Brain microvascular endothelial cell (primary cell): Measurements from ENCODE around the gene HLA-A.

Experiments used
- DNase-seq: peaks from one replicate; pipeline ENCODE4 v3.0.0-alpha.2; 2020
- H3K27ac ChIP-seq: fragments of 250-450 bp; sonication (Bioruptor Pico); 2 replicates; pipeline ENCODE4 v1.5.1; 2020; ENCODE audit warnings: mild to moderate bottlenecking, moderate library complexity
- H3K27me3 ChIP-seq: fragments of 250-450 bp; sonication (Bioruptor Pico); replicated peaks from 2 replicates; pipeline ENCODE4 v1.5.1; 2020; ENCODE audit warnings: mild to moderate bottlenecking
- H3K36me3 ChIP-seq: fragments of 250-450 bp; sonication (Bioruptor Pico); replicated peaks from 2 replicates; pipeline ENCODE4 v1.5.1; 2020; ENCODE audit warnings: mild to moderate bottlenecking
- H3K4me3 ChIP-seq: 2 replicates; pipeline ENCODE4 v1.5.1; 2011; ENCODE audit warnings: low read depth, mild to moderate bottlenecking, control low read depth, low read length, moderate library complexity
- in situ Hi-C: cut with HindIII; loops from 2 replicates; pipeline ENCODE4 v1.10.0; 2017; ENCODE audit warnings: low sequenced_read_pairs, low pct_ligation_motif_present
- TF ChIP-seq, protein P1 (sequence below): IDR thresholded peaks from 2 replicates; pipeline ENCODE4 v1.5.1; 2011; ENCODE audit warnings: low read depth, mild to moderate bottlenecking, moderate library complexity, low read length, control low read depth, inconsistent platforms; ENCODE audit errors: missing control alignments

HLA-A gene

DNA sequence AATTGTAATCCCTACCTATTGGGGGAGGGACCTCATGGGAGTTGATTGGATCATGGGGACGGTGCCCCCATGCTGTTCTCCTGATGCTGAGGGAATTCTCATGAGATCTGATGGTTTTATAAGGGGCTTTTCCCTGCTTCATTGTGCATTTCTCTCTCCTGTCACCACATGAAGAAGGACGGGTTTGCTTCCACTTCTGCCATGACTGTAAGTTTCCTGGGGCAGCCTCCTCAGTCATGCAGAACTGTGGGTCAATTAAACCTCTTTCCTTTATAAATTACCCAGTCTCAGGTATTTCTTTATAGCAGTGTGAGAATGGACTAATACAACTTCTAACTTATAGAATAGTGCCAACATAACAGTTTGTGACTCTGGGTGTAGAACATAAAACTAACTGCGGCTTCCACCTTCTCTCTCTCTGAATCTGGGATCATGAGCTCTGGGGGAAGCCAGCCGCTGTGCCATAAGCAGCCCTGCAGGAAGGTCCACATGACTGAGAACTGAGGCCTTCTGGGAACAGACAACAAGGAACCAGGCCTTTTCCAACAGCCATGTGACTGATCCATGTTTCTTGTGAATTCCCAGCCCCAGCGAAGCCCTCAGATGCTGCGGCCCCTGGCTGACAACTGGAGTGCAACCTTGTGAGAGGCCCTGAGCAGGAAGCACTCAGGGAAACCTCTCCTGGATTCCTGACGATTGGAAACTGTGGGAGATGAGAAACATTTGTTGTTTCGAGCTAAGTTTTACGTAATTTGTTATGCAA is 3.4 kb upstream of the HLA-A start:
- no peak overlapping the region for H3K4me3 ChIP-seq

GRCh38 chr6:29941016-29941415 is 1.3 kb upstream of the HLA-A start:
- TF ChIP-seq, protein P1, sequence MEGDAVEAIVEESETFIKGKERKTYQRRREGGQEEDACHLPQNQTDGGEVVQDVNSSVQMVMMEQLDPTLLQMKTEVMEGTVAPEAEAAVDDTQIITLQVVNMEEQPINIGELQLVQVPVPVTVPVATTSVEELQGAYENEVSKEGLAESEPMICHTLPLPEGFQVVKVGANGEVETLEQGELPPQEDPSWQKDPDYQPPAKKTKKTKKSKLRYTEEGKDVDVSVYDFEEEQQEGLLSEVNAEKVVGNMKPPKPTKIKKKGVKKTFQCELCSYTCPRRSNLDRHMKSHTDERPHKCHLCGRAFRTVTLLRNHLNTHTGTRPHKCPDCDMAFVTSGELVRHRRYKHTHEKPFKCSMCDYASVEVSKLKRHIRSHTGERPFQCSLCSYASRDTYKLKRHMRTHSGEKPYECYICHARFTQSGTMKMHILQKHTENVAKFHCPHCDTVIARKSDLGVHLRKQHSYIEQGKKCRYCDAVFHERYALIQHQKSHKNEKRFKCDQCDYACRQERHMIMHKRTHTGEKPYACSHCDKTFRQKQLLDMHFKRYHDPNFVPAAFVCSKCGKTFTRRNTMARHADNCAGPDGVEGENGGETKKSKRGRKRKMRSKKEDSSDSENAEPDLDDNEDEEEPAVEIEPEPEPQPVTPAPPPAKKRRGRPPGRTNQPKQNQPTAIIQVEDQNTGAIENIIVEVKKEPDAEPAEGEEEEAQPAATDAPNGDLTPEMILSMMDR = no peak
- DNase-seq = no peak
- no peak overlapping the region for H3K27ac ChIP-seq
- no peak overlapping the region for H3K4me3 ChIP-seq
- H3K36me3 ChIP-seq = no peaks in the 10 kb centered on the region
- in situ Hi-C loops = no loop called here
- H3K27me3 ChIP-seq = no peaks in the 10 kb centered on the region

More for the DNA sequence above, 3.4 kb upstream of the HLA-A start:
- no peak overlapping the region for H3K27ac ChIP-seq
- in situ Hi-C loops = no loop called here
- no peak for DNase-seq
- TF ChIP-seq, protein P1 = no peak
- no peaks in the 10 kb centered on the region for H3K36me3 ChIP-seq
- no peaks in the 10 kb centered on the region for H3K27me3 ChIP-seq

GRCh38 chr6:29941471-29941870 is 861 bp upstream of the HLA-A start:
- in situ Hi-C loops = no loop called here
- DNase-seq = no peak
- no peaks in the 10 kb centered on the region for H3K27me3 ChIP-seq
- no peak overlapping the region for H3K4me3 ChIP-seq
- TF ChIP-seq, protein P1 = no peak
- H3K27ac ChIP-seq = peak overlapping the region; percentile 76
- no peaks in the 10 kb centered on the region for H3K36me3 ChIP-seq

- DNase-seq = no peak
- in situ Hi-C loops = no loop called here
Measured at GRCh38 chr6:29941916-29942274, 437 bp upstream of the HLA-A start.

GRCh38 chr6:29943053-29943966 is 978 bp downstream of the HLA-A start:
- in situ Hi-C loops = no loop called here
- Histone ChIP-seq H3K27ac (no peak overlapping the region), H3K36me3 (no peaks in the 10 kb centered on the region), H3K4me3 (peak overlapping the region; percentile 72), H3K27me3 (no peaks in the 10 kb centered on the region)
- DNase-seq = no peak
- TF ChIP-seq, protein P1 = no peak

More at GRCh38 chr6:29941916-29942274, 437 bp upstream of the HLA-A start:
- Histone ChIP-seq H3K4me3 (peak overlapping the region; percentile 72), H3K27ac (peak overlapping the region; percentile 76), H3K36me3 (no peaks in the 10 kb centered on the region), H3K27me3 (no peaks in the 10 kb centered on the region)
- TF ChIP-seq, protein P1 = no peak
